HG03558 (cell line): Measurements from ENCODE around the gene ECT2L.

Experiments used
- ATAC-seq: cut with Tn5 transposase; IDR thresholded peaks from one replicate; pipeline ENCODE4 v1.9.1; 2021; ENCODE audit warnings: moderate number of reproducible peaks; ENCODE audit not compliant: unreplicated experiment; ENCODE audit errors: extremely low read depth

The ECT2L gene

GRCh38 chr6:138795809-138796603, at the start of gene ECT2L:
ECT2L (plus strand) TSS chr6:138796087; CDS start chr6:138813275, 17,188 bp downstream.
- no peak for ATAC-seq

GRCh38 chr6:138752017-138752416, 43.9 kb upstream of the ECT2L start:
- no peak for ATAC-seq

- ATAC-seq = no peak
Measured at GRCh38 chr6:138757136-138757535, 38.8 kb upstream of the ECT2L start.

- no peak for ATAC-seq
Measured at GRCh38 chr6:138765896-138766655, 29.8 kb upstream of the ECT2L start.

GRCh38 chr6:138769102-138769676, 26.7 kb upstream of the ECT2L start:
- no peak for ATAC-seq

GRCh38 chr6:138772596-138773176, 23.2 kb upstream of the ECT2L start:
- ATAC-seq = no peak

- peak; percentile 85 for ATAC-seq
Measured at GRCh38 chr6:138773177-138774091, 22.5 kb upstream of the ECT2L start, which contains the start of gene CCDC28A. CCDC28A (plus strand) TSS chr6:138773769; CDS start chr6:138776121, 2,352 bp downstream.

GRCh38 chr6:138774370-138774769, 21.5 kb upstream of the ECT2L start:
- ATAC-seq = no peak

GRCh38 chr6:138776659-138777058, 19.2 kb upstream of the ECT2L start:
- ATAC-seq = no peak

GRCh38 chr6:138778331-138778730, 17.6 kb upstream of the ECT2L start:
- no peak for ATAC-seq

- no peak for ATAC-seq
Measured at GRCh38 chr6:138782243-138782642, 13.6 kb upstream of the ECT2L start.

GRCh38 chr6:138785079-138785478, 10.8 kb upstream of the ECT2L start:
- no peak for ATAC-seq

GRCh38 chr6:138785980-138786379, 9.9 kb upstream of the ECT2L start:
- no peak for ATAC-seq

- no peak for ATAC-seq
Measured at GRCh38 chr6:138787138-138787537, 8.7 kb upstream of the ECT2L start.

GRCh38 chr6:138796771-138797170, 884 bp downstream of the ECT2L start:
- ATAC-seq = no peak

GRCh38 chr6:138797806-138798446, 2.0 kb downstream of the ECT2L start:
- no peak for ATAC-seq

GRCh38 chr6:138800377-138801150, 4.7 kb downstream of the ECT2L start:
- ATAC-seq = no peak

GRCh38 chr6:138803331-138803730, 7.4 kb downstream of the ECT2L start:
- no peak for ATAC-seq
